Measurements from ENCODE around the gene CORO7.

The CORO7 gene

DNA sequence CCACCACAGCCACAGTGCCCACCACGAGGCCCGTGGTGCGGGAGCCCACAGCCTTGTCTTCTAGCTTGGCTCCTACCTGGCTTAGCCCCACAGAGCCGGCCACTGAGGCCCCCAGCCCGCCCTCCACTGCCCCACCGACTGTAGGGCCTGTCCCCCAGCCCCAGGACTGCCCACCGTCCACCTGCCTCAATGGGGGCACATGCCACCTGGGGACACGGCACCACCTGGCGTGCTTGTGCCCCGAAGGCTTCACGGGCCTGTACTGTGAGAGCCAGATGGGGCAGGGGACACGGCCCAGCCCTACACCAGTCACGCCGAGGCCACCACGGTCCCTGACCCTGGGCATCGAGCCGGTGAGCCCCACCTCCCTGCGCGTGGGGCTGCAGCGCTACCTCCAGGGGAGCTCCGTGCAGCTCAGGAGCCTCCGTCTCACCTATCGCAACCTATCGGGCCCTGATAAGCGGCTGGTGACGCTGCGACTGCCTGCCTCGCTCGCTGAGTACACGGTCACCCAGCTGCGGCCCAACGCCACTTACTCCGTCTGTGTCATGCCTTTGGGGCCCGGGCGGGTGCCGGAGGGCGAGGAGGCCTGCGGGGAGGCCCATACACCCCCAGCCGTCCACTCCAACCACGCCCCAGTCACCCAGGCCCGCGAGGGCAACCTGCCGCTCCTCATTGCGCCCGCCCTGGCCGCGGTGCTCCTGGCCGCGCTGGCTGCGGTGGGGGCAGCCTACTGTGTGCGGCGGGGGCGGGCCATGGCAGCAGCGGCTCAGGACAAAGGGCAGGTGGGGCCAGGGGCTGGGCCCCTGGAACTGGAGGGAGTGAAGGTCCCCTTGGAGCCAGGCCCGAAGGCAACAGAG, 34.2 kb downstream of the CORO7 start:
- no peak overlapping the region for H3K4me3 ChIP-seq (ENCODE audit: low read depth, low read length)
- TF ChIP-seq, protein P1, sequence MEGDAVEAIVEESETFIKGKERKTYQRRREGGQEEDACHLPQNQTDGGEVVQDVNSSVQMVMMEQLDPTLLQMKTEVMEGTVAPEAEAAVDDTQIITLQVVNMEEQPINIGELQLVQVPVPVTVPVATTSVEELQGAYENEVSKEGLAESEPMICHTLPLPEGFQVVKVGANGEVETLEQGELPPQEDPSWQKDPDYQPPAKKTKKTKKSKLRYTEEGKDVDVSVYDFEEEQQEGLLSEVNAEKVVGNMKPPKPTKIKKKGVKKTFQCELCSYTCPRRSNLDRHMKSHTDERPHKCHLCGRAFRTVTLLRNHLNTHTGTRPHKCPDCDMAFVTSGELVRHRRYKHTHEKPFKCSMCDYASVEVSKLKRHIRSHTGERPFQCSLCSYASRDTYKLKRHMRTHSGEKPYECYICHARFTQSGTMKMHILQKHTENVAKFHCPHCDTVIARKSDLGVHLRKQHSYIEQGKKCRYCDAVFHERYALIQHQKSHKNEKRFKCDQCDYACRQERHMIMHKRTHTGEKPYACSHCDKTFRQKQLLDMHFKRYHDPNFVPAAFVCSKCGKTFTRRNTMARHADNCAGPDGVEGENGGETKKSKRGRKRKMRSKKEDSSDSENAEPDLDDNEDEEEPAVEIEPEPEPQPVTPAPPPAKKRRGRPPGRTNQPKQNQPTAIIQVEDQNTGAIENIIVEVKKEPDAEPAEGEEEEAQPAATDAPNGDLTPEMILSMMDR (IDR thresholded peaks at IDR 0.05; ENCODE audit: low read depth, low read length), result no peak

DNA sequence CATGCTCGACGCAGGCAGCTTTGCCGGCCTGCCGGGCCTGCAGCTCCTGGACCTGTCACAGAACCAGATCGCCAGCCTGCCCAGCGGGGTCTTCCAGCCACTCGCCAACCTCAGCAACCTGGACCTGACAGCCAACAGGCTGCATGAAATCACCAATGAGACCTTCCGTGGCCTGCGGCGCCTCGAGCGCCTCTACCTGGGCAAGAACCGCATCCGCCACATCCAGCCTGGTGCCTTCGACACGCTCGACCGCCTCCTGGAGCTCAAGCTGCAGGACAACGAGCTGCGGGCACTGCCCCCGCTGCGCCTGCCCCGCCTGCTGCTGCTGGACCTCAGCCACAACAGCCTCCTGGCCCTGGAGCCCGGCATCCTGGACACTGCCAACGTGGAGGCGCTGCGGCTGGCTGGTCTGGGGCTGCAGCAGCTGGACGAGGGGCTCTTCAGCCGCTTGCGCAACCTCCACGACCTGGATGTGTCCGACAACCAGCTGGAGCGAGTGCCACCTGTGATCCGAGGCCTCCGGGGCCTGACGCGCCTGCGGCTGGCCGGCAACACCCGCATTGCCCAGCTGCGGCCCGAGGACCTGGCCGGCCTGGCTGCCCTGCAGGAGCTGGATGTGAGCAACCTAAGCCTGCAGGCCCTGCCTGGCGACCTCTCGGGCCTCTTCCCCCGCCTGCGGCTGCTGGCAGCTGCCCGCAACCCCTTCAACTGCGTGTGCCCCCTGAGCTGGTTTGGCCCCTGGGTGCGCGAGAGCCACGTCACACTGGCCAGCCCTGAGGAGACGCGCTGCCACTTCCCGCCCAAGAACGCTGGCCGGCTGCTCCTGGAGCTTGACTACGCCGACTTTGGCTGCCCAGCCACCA, 35.1 kb downstream of the CORO7 start:
- TF ChIP-seq, protein P1 (IDR thresholded peaks at IDR 0.05; ENCODE audit: low read depth, low read length), result no peak

DNA sequence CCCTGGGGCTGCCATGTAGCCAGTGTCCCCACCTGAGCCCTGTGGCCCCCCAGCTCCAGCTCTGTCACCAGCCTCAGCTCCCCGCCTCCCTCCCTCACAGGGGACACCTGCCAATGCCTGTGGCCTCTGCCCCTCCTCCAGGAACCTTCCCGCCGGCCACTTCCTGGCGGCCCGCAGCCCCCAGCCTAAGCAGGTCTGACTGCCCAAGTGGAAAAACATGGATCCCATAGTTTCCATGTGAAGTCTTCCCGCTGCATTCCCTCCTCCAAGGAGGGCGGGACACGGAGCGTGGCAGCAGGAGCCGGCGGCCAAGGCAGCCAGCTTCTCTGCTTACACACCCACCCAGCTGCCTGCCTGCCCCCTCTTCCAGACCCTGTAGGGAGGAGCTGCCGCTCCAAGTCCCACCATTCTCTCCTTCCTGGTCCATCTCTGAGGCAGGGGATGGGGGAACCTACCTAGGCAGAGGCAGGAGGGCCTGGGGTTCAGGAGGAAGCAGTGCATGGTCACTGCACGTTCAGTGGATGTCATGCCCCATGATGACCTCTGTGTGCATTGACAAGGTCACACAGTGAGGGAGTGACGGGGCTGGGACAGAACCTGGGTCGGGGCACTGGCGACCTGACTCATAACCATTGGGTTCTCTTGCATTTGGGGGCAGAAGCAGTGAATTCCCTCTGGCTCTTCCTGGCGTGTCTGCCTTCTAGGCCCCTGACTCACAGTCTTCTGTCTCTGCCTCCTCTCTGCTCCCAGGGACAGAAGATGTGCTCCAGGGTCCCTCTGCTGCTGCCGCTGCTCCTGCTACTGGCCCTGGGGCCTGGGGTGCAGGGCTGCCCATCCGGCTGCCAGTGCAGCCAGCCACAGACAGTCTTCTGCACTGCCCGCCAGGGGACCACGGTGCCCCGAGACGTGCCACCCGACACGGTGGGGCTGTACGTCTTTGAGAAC, 36.0 kb downstream of the CORO7 start:
- no peak overlapping the region for H3K4me3 ChIP-seq (ENCODE audit: low read depth, low read length)
- TF ChIP-seq, protein P1 (IDR thresholded peaks at IDR 0.05; ENCODE audit: low read depth, low read length), result no peak

More for the DNA sequence above, 35.1 kb downstream of the CORO7 start:
- no peak overlapping the region for H3K4me3 ChIP-seq (ENCODE audit: low read depth, low read length)

DNA sequence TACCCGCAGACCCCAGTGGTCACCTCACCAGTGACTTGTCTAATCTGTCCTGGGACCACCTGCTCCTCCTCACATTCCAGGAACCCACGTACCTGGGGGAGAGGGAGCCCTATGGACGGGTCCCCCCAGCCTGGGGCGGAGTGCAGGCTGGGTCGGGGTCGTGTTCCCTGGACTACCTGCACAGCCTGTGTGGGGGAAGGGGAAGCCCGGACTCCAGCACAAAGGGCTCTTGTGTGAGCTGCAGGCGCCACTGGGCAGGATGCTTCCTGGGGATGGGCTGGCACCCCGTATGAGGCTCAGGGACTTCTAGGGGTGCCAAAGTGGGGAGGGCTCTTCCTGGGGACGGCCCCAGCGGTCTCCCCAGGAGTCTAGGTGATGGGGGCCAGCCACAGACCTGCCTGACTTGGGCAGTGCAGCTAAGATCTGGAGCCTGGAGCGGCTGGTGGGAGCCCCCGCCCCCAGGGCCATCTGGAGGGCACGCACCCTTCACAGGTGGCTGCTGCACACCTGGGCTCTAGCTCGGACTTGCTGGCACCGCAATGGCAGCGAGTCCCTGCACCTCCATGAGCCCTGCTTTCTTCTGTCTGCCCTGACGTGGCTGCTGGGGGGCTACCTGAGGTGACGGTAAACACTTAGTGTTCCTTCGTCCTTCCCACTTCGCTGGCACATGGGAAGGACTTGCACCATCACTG, 37.3 kb downstream of the CORO7 start:
- TF ChIP-seq, protein P1 (IDR thresholded peaks at IDR 0.05; ENCODE audit: low read depth, low read length), result no peak
- H3K4me3 ChIP-seq (ENCODE audit: low read depth, low read length), result no peak overlapping the region

DNA sequence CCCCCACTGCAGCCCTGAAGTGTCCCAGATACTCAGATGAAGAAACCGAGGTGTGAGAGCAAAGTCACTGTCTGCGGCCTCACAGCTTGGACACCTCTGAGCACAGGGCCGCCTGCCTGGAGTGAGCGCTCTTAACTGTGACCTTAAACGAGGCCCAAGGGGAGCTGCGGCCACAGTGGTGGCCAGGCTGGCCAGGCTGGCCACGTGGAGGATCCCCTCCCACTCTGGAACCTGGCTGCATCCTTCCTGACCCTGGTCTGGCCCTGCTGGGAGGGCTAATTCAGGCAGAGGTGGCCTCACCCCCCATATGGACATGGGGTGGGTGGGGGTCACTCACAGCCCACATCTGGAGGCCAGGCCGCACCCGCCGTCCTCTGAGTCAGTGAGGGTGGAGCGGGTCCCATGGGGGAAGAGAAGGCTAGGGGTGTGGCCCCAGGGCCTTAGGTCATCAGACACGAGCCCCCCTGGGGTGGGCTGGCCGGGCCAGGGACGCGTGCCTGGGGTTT, 38.2 kb downstream of the CORO7 start:
- TF ChIP-seq, protein P1 (IDR thresholded peaks at IDR 0.05; ENCODE audit: low read depth, low read length), result no peak
- no peak overlapping the region for H3K4me3 ChIP-seq (ENCODE audit: low read depth, low read length)

DNA sequence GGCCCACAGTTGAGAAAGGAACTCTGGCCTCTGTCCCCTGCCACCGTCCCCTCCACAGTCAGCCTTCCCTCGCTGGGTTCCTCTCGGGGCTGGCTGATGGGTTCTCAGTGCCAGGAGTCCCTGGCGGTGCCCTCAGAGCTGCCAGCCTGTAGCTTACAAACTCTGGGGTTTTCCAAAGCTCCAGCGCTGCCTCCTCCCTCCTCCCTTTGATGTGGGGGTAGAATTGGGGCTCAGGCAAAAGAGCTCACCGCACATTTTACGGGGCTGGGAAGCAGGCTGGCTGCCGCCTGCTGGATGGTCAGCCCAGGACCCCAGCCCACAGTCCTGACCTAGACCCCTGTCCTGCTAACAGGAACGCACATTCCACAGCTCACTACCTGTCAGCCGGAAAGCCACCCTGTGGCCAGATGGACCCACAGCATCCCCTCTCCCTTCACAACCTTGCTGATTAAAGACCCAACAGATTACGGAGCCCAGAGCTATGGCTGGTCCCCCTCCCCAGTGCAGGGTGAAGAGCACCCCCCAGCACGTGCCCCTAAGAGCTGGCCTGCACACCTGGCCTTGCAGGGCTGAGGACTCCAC, 38.7 kb downstream of the CORO7 start:
- TF ChIP-seq, protein P1 (IDR thresholded peaks at IDR 0.05; ENCODE audit: low read depth, low read length), result no peak
- no peak overlapping the region for H3K4me3 ChIP-seq (ENCODE audit: low read depth, low read length)
